HG03457 (cell line): ENCODE measurements around the gene NADK.

Experiments used
- ATAC-seq: cut with Tn5 transposase; IDR thresholded peaks from one replicate; pipeline ENCODE4 v1.9.1; 2021; ENCODE audit warnings: moderate number of reproducible peaks; ENCODE audit not compliant: unreplicated experiment

The NADK gene

GRCh38 chr1:1786836-1787605 lies 8.8 kb upstream of the NADK start:
- no peak for ATAC-seq

GRCh38 chr1:1785666-1786065 lies 7.4 kb upstream of the NADK start:
- ATAC-seq: no peak

GRCh38 chr1:1784933-1785332 lies 6.7 kb upstream of the NADK start:
- no peak for ATAC-seq

DNA sequence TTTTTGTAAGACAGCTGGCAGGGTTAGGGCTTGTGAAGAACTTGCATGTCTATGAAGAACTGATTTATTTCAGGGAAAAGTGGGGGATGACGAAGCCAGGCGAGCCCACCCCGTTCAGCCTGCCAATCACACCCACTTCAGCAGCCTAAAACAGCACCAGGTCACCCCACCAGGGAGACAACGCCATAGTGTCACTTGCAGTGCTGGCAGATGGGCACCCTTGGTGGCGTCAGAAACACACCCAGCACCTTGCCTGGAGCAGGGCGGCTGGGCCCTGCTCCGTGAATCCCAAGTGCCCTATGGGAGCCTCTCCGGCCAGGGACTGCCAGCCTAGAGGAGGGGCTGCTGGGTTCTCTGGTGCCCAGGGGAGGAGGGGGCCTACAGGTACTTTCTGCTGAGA lies 5.0 kb upstream of the NADK start:
- ATAC-seq: no peak

DNA sequence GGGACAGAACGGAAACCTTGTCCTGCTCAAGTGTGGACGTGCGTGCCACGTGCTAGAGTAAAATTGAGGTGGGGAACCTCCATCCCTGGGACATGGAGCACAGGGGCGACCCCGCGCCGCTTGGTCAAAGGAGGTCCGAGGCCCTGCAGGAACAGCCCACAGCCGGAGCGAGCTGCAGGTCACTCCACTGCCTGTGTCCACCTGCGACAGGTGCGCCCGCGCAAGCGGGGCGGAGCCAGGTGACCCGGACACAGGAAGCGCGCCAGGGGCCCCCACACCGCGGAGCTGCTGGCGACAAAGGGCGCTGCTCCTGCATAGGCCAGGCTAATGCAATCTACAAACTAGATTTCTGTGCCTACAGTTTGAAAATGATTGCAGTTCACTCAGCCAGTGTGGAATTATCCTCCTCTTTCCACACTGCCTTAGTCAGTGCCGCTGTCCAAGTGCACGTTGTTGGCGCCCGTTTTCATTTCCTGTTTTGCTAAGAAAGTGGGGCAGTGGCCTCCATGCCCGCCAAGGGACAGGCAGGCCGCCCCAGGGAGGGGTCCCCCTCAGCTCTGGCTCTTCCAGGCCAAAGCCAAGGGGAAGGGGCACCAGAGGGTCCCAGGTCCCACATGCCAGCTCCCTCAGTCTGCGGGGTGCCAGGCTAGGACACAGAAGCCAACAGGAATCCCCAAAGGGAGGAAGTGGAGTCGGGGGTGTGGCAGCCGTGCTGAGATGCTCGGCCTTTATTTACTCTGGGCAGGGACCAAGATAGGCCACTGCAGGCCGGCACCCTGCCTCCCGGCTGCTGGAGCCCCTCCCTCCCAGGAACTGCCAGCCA lies 4.3 kb upstream of the NADK start:
- ATAC-seq: no peak

DNA sequence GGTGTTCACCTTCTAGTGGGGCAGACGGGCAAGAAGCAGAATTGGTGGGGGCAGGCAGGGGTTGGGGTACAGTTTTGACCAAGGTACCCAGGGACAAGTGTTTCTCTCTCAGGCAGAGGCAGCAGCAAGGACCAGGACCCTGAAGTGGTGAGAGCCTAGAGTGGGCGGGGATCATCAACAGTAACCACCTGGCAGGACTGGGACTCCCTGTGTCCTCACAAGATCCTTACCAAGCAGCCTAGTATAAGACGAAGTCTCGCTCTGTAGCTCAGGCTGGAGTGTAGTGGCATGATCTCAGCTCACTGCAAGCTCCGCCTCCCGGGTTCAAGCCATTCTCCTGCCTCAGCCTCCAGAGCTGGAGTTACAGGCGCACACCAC lies 3.2 kb upstream of the NADK start:
- ATAC-seq: no peak

DNA sequence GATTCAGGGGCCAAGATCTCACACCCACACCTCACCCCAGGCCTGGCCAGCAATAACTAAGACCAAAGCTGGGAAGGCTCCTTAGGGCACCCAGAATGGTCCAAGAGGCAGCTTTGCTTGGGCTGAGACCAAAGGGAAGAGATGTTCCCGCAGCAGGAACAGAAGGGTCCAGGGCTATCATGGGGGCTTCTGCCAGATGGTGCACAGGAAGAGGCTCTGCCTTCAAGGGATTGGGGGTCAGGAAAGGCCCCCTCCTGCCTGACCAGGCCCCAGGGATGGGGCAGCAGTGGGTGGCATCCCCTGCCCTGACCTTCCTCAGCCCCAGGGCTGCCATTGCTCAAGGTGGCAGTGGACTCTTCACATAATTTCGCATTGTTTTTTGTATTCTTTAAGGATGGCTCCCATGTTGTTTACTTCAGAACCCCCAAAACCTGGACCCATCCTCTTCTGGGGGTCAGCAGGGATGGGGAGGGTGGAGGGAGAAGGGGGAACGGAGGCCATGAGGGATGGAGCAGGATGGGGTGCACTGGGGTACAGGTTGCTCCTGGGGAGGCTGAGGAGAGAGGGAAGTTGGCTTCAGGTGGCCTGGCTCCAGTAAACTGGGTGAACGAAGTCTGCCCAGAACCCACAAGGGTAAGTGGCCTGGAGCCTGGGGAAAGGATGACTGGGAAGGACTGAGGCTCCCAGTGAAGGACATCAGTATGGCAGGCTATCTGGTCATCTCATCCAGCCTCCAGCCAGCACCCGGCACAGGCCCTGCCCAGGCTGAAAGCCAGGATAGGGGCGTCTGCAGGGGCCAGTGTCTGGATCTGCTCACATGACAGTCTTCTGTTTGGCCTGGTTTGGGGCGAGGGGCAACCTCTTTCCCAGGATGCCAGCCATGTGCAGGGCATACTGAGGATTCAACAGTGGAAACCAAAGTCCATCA lies 2.6 kb upstream of the NADK start:
- ATAC-seq: no peak

GRCh38 chr1:1779691-1780597 lies 1.7 kb upstream of the NADK start:
- ATAC-seq: peak; percentile 27

DNA sequence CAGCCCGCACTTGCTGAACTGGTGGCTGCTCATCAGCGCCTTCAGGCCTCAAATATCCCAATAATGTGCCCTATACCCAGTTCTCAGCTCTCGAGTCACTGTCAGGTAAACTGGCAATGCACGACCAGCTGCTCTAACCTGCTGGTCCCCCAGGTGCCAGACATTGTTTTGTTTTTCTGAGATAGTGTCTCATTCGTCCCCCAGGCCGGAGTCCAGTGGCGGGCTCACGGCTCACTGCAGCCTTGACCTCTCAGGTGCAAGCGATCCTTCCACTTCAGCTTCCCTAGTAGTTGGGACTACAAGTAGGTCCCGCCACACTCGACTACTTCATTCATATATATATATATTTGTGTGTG lies 1.0 kb upstream of the NADK start:
- ATAC-seq: no peak

GRCh38 chr1:1778663-1779319 lies 521 bp upstream of the NADK start:
- peak; percentile 35 for ATAC-seq

- no peak for ATAC-seq
Observed at GRCh38 chr1:1777583-1777899, 729 bp downstream of the NADK start.

DNA sequence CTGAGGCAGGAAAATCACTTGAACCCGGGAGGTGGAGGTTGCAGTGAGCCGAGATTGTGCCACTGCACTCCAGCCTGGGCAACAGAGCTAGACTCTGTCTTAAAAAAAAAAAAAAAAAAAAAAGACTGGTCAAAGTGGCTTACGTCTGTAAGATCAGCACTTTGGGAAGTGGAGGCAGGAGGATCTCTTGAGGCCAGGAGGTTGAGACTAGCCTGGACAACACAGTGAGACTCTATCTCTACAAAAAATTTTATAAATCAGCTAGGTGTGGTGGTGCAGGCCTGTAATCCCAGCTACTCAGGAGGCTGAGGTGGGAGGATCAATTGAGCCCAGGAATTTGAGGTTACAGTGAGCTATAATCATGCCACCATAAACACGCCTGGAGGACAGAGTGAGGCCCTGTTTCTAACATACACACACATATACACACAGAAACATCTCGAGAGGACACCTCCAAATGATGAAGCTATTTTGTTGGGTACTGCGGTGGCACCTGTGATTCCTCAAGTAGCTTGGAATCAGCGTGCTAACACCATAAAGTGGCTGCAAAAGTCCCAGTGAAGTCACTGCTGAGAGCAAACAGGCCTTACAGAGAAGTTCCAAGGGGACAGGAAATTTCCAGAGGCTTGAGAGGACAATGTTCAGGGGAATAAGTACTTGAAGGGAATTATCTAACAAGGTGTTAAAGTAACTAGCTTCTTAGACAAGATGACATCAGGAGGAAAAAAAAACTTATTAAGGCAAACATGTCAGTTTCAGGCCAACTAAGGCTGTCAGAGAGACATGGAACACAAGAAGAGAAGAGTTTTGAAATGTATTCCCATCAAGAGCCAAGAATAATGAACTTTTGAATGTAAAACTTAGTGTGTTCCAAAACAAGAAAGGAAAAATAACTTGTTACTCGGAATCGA lies 1.3 kb downstream of the NADK start:
- no peak for ATAC-seq

- ATAC-seq: no peak
Observed at GRCh38 chr1:1775327-1776226, 2.7 kb downstream of the NADK start.

GRCh38 chr1:1773874-1774273 lies 4.4 kb downstream of the NADK start:
- ATAC-seq: no peak

DNA sequence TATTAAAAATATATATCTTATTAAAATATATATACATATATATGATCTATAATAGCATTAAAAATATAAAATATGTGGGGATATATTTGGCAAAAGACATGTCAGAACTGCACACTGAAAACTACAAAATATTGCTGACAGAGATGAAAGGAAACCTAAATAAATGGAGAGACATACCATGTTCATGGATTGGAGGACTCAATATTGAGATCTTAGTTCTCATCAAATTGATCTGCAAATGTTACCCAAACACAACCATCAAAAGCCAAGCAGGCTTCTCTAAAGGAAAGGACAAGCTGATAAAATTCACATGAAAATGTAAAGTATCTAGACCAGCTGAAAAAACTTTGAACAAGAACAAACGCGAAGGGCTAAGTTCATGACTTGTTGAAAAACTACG lies 7.2 kb downstream of the NADK start:
- ATAC-seq: no peak

- ATAC-seq: no peak
Observed at GRCh38 chr1:1770102-1770501, 8.2 kb downstream of the NADK start.

GRCh38 chr1:1768249-1768992 lies 9.8 kb downstream of the NADK start:
- no peak for ATAC-seq
